GM10847 (cell line): Measurements from ENCODE around the gene IL1RAPL2.

Experiments used
- POLR2A ChIP-seq: IDR thresholded peaks from 2 replicates; pipeline ENCODE4 v1.6.1; 2011; ENCODE audit not compliant: insufficient read length; ENCODE audit errors: extremely low read depth

IL1RAPL2 gene

GRCh38 chrX:105781804-105782203 is 1215.8 kb downstream of the IL1RAPL2 start:
- TF ChIP-seq POLR2A: no peak

GRCh38 chrX:105803891-105804290 is 1237.9 kb downstream of the IL1RAPL2 start:
- no peak for TF ChIP-seq POLR2A

GRCh38 chrX:105816517-105816916 is 1250.5 kb downstream of the IL1RAPL2 start:
- no peak for TF ChIP-seq POLR2A
